WTC11 (cell line): ENCODE results near the gene GARRE1. TPM values are rescaled to one million over a fixed set of nuclear protein-coding genes. Genes with fewer than 3 reads are reported as not detected.

Experiments
- ATAC-seq: fragments of 200-7000 bp; cut with Tn5 transposase; 2 replicates; pipeline ENCODE4 v1.10.0; 2021; ENCODE audit warnings: mild to moderate bottlenecking, moderate library complexity
- CTCF ChIA-PET: fragments of 300-600 bp; sonication (Branson Sonifier 250); formaldehyde crosslinking; loops from one replicate; lab custom pipeline; 2021; ENCODE audit warnings: antibody characterized with exemption; lab: Charles Lee
- POLR2A ChIA-PET: fragments of 350-600 bp; sonication (Branson Sonifier 250); formaldehyde crosslinking; loops from one replicate; lab custom pipeline; 2021; ENCODE audit warnings: antibody characterized with exemption; lab: Charles Lee
- DNase-seq: peaks from one replicate; pipeline ENCODE4 v3.0.0; 2021; ENCODE audit warnings: low spot score
- H3K27ac Mint-ChIP-seq: 2 replicates; pipeline ENCODE4 v1.8.0; 2021; ENCODE audit warnings: mixed read lengths
- H3K27me3 Mint-ChIP-seq: 2 replicates; pipeline ENCODE4 v1.8.0; 2021; ENCODE audit warnings: low read depth, mild to moderate bottlenecking, moderate library complexity, mixed read lengths
- H3K36me3 Mint-ChIP-seq: 2 replicates; pipeline ENCODE4 v1.8.0; 2021; ENCODE audit warnings: mixed read lengths
- H3K4me1 Mint-ChIP-seq: 2 replicates; pipeline ENCODE4 v1.8.0; 2022; ENCODE audit warnings: mixed read lengths
- H3K4me3 Mint-ChIP-seq: 2 replicates; pipeline ENCODE4 v1.8.0; 2021; ENCODE audit warnings: mild to moderate bottlenecking, moderate library complexity, mixed read lengths
- H3K9me3 Mint-ChIP-seq: 2 replicates; pipeline ENCODE4 v1.8.0; 2021; ENCODE audit warnings: mixed read lengths
- ARID4B ChIP-seq: sonication (generic); formaldehyde crosslinking; IDR thresholded peaks from 2 replicates; pipeline ENCODE4 v1.8.0; 2023; ENCODE audit warnings: missing genetic modification reagents, mild to moderate bottlenecking, borderline replicate concordance
- ATF2 ChIP-seq: sonication (generic); formaldehyde crosslinking; IDR thresholded peaks from 2 replicates; pipeline ENCODE4 v1.8.1; 2022; ENCODE audit warnings: low read depth, missing genetic modification reagents, borderline replicate concordance
- CTCF ChIP-seq: fragments of 200-600 bp; IDR thresholded peaks from 2 replicates; pipeline ENCODE4 v1.8.0; 2022; ENCODE audit warnings: antibody characterized with exemption
- FOXK1 ChIP-seq: sonication (generic); formaldehyde crosslinking; IDR thresholded peaks from 2 replicates; pipeline ENCODE4 v1.8.0; 2022; ENCODE audit warnings: mild to moderate bottlenecking, moderate library complexity, missing genetic modification reagents
- FOXP1 ChIP-seq: sonication (generic); formaldehyde crosslinking; IDR thresholded peaks from 2 replicates; pipeline ENCODE4 v1.8.0; 2022; ENCODE audit warnings: missing genetic modification reagents, mild to moderate bottlenecking, moderate library complexity, borderline replicate concordance
- FOXP4 ChIP-seq: sonication (generic); formaldehyde crosslinking; IDR thresholded peaks from 2 replicates; pipeline ENCODE4 v1.8.0; 2022; ENCODE audit warnings: mild to moderate bottlenecking, missing genetic modification reagents
- IRF1 ChIP-seq: sonication (generic); formaldehyde crosslinking; IDR thresholded peaks from 2 replicates; pipeline ENCODE4 v1.8.0; 2023; ENCODE audit warnings: missing genetic modification reagents
- JUN ChIP-seq: sonication (generic); formaldehyde crosslinking; IDR thresholded peaks from 2 replicates; pipeline ENCODE4 v1.8.0; 2023; ENCODE audit warnings: mild to moderate bottlenecking, missing genetic modification reagents
- KAT7 ChIP-seq: sonication (generic); formaldehyde crosslinking; IDR thresholded peaks from 2 replicates; pipeline ENCODE4 v1.8.1; 2023; ENCODE audit warnings: missing genetic modification reagents, mild to moderate bottlenecking, borderline replicate concordance
- NR3C1 ChIP-seq: sonication (generic); formaldehyde crosslinking; conservative IDR thresholded peaks from 2 replicates; pipeline ENCODE4 v1.8.1; 2023; ENCODE audit warnings: low read depth, mild to moderate bottlenecking, missing genetic modification reagents
- PRRX2 ChIP-seq: fragments of 250-450 bp; sonication (Bioruptor Pico); IDR thresholded peaks from 2 replicates; pipeline ENCODE4 v1.8.0; 2021; ENCODE audit warnings: mild to moderate bottlenecking
- SMAD3 ChIP-seq: sonication (generic); formaldehyde crosslinking; IDR thresholded peaks from 2 replicates; pipeline ENCODE4 v1.8.0; 2022; ENCODE audit warnings: missing genetic modification reagents, mild to moderate bottlenecking, borderline replicate concordance
- SP1 ChIP-seq: sonication (generic); formaldehyde crosslinking; conservative IDR thresholded peaks from 2 replicates; pipeline ENCODE4 v1.8.1; 2022; ENCODE audit warnings: missing genetic modification reagents
- TEAD1 ChIP-seq: sonication (generic); formaldehyde crosslinking; IDR thresholded peaks from 2 replicates; pipeline ENCODE4 v1.8.0; 2022; ENCODE audit warnings: mild to moderate bottlenecking, missing genetic modification reagents
- ZBTB21 ChIP-seq: sonication (generic); formaldehyde crosslinking; IDR thresholded peaks from 2 replicates; pipeline ENCODE4 v1.8.1; 2023; ENCODE audit warnings: mild to moderate bottlenecking, missing genetic modification reagents, borderline replicate concordance
- ZNF281 ChIP-seq: sonication (generic); formaldehyde crosslinking; IDR thresholded peaks from 2 replicates; pipeline ENCODE4 v1.8.0; 2023; ENCODE audit warnings: mild to moderate bottlenecking, missing genetic modification reagents
- ZNF416 ChIP-seq: fragments of 250-450 bp; sonication (Bioruptor Pico); IDR thresholded peaks from 2 replicates; pipeline ENCODE4 v1.9.0; 2021; ENCODE audit warnings: mild to moderate bottlenecking, inconsistent platforms
- total RNA-seq: library from RNA; stranded (reverse); gene quantifications from 3 replicates; pipeline ENCODE4 v1.2.3, GENCODE V29; 2021

Gene GARRE1
- total RNA-seq, 1 experiment from 2014 or later: 16.7 TPM

GRCh38 chr19:34220472-34221063, 33.8 kb upstream of the GARRE1 start:
- H3K4me1 Mint-ChIP-seq: peaks cover 22% of the 10 kb centered on the region
- H3K9me3 Mint-ChIP-seq: no peaks in the 10 kb centered on the region
- no peaks in the 10 kb centered on the region for H3K27me3 Mint-ChIP-seq
- peak; percentile 55 for DNase-seq
- H3K4me3 Mint-ChIP-seq: no peak overlapping the region
- ATAC-seq: no peak
- ChIA-PET POLR2A (no interaction called here), CTCF (interaction anchor here (0.7 to 1.3 kb wide), 2 partner anchors 263 to 426 kb away, joined by 3 to 4 read pairs; no protein-coding TSS in a partner anchor)
- peaks cover 71% of the 10 kb centered on the region for H3K36me3 Mint-ChIP-seq
- TF ChIP-seq FOXK1 (CRISPR knock-in tag) (0 out of 2 replicates have a peak, but pooled peaks have one; percentile 43), FOXP4 (no peak), JUN (CRISPR knock-in tag) (no peak), CTCF (peak; percentile 52), TEAD1 (CRISPR knock-in tag) (no peak)
- no peak overlapping the region for H3K27ac Mint-ChIP-seq

GRCh38 chr19:34222386-34222785, 32.0 kb upstream of the GARRE1 start:
- DNase-seq (no peak), ATAC-seq (no peak)
- H3K27me3 Mint-ChIP-seq: no peaks in the 10 kb centered on the region
- CTCF ChIA-PET: no interaction called here
- H3K9me3 Mint-ChIP-seq: no peaks in the 10 kb centered on the region
- peaks cover 24% of the 10 kb centered on the region for H3K4me1 Mint-ChIP-seq
- no peak for TF ChIP-seq ZNF416 (CRISPR knock-in tag)
- no peak for TF ChIP-seq NR3C1 (CRISPR knock-in tag)
- TF ChIP-seq ZNF281 (CRISPR knock-in tag): no peak
- TF ChIP-seq ATF2 (CRISPR knock-in tag): no peak
- no peak for TF ChIP-seq SP1 (CRISPR knock-in tag)
- H3K36me3 Mint-ChIP-seq: peaks cover 76% of the 10 kb centered on the region
- no peak overlapping the region for H3K4me3 Mint-ChIP-seq
- no peak overlapping the region for H3K27ac Mint-ChIP-seq
- POLR2A ChIA-PET: no interaction called here

- no peaks in the 10 kb centered on the region for H3K27me3 Mint-ChIP-seq
- peak overlapping the region; percentile 92 for H3K27ac Mint-ChIP-seq
- ChIA-PET POLR2A (interaction anchor here (0.5 kb wide), 1 partner anchor 9 kb away, joined by 3 read pairs; no protein-coding TSS in a partner anchor), CTCF (interaction anchor here (1.0 to 2.2 kb wide), 2 partner anchors 16 to 36 kb away, joined by 3 to 6 read pairs; no protein-coding TSS in a partner anchor)
- DNase-seq (no peak), ATAC-seq (peak; percentile 88)
- H3K36me3 Mint-ChIP-seq: peaks cover 79% of the 10 kb centered on the region
- peaks cover 27% of the 10 kb centered on the region for H3K4me1 Mint-ChIP-seq
- no peaks in the 10 kb centered on the region for H3K9me3 Mint-ChIP-seq
- peak overlapping the region; percentile 5 for H3K4me3 Mint-ChIP-seq
- TF ChIP-seq ARID4B: no peak
- no peak for TF ChIP-seq FOXP1 (CRISPR knock-in tag)
- TF ChIP-seq ZBTB21 (CRISPR knock-in tag): no peak
- TF ChIP-seq IRF1 (CRISPR knock-in tag): no peak
- no peak for TF ChIP-seq PRRX2
- no peak for TF ChIP-seq KAT7 (CRISPR knock-in tag)
- TF ChIP-seq SMAD3 (CRISPR knock-in tag): no peak
Measured at GRCh38 chr19:34224996-34225658, 29.2 kb upstream of the GARRE1 start.
